GM19025 (cell line): ENCODE data around the gene CREB3L2.

Experiments
- ATAC-seq: cut with Tn5 transposase; IDR thresholded peaks from one replicate; pipeline ENCODE4 v1.9.1; 2021; ENCODE audit warnings: mild to moderate bottlenecking, low read depth, moderate library complexity; ENCODE audit not compliant: unreplicated experiment

Gene CREB3L2

GRCh38 chr7:137954614-137955013 lies 47.3 kb downstream of the CREB3L2 start:
- no peak for ATAC-seq

- ATAC-seq, result no peak
Measured at GRCh38 chr7:137953665-137954470, 48.0 kb downstream of the CREB3L2 start.

GRCh38 chr7:137953043-137953664 lies 48.7 kb downstream of the CREB3L2 start:
- no peak for ATAC-seq

GRCh38 chr7:137952426-137952805 lies 49.5 kb downstream of the CREB3L2 start:
- ATAC-seq, result no peak

GRCh38 chr7:137951700-137952425 lies 50.0 kb downstream of the CREB3L2 start:
- ATAC-seq, result no peak

- no peak for ATAC-seq
Measured at GRCh38 chr7:137950967-137951366, 50.9 kb downstream of the CREB3L2 start.

- no peak for ATAC-seq
Measured at GRCh38 chr7:137950263-137950621, 51.6 kb downstream of the CREB3L2 start.

GRCh38 chr7:137949416-137950262 lies 52.2 kb downstream of the CREB3L2 start:
- no peak for ATAC-seq

- no peak for ATAC-seq
Measured at GRCh38 chr7:137948845-137949330, 53.0 kb downstream of the CREB3L2 start.

GRCh38 chr7:137948083-137948844 lies 53.6 kb downstream of the CREB3L2 start:
- ATAC-seq, result no peak

- no peak for ATAC-seq
Measured at GRCh38 chr7:137947046-137947445, 54.8 kb downstream of the CREB3L2 start.

- no peak for ATAC-seq
Measured at GRCh38 chr7:137946011-137946410, 55.9 kb downstream of the CREB3L2 start.

GRCh38 chr7:137944168-137944567 lies 57.7 kb downstream of the CREB3L2 start:
- ATAC-seq, result no peak

- ATAC-seq, result no peak
Measured at GRCh38 chr7:137943132-137943551, 58.7 kb downstream of the CREB3L2 start.

- no peak for ATAC-seq
Measured at GRCh38 chr7:137942484-137943115, 59.3 kb downstream of the CREB3L2 start.

GRCh38 chr7:137940656-137941518 lies 61.0 kb downstream of the CREB3L2 start:
- no peak for ATAC-seq

- no peak for ATAC-seq
Measured at GRCh38 chr7:137940218-137940617, 61.7 kb downstream of the CREB3L2 start.

GRCh38 chr7:137937202-137937560 lies 64.7 kb downstream of the CREB3L2 start:
- no peak for ATAC-seq
